ENCODE measurements around the gene HIVEP3. TPM values are rescaled to one million over a fixed set of nuclear protein-coding genes. Genes with fewer than 3 reads are reported as not detected.

HIVEP3 gene
- total RNA-seq, 2 donors from 2014 or later: 3.4 to 4.0 TPM

- ATAC-seq: no peak
- intact Hi-C loops (cut with DNase I): no loop called here
- Histone ChIP-seq H3K4me3 (no peak overlapping the region), H3K9me3 (no peaks in the 10 kb centered on the region), H3K27ac (no peak overlapping the region), H3K4me1 (no peaks in the 10 kb centered on the region), H3K36me3 (replicated peaks in 1 of 2; ENCODE audit: insufficient read depth in 1 of 2, low read depth in 2 of 2) (no peaks in the 10 kb centered on the region), H3K27me3 (no peaks in the 10 kb centered on the region)
- WGBS, 2 donors: 92 to 100% methylated on average over 2 to 5 of the region's 6 CpGs
- no peak for DNase-seq
- TF ChIP-seq, protein P1, sequence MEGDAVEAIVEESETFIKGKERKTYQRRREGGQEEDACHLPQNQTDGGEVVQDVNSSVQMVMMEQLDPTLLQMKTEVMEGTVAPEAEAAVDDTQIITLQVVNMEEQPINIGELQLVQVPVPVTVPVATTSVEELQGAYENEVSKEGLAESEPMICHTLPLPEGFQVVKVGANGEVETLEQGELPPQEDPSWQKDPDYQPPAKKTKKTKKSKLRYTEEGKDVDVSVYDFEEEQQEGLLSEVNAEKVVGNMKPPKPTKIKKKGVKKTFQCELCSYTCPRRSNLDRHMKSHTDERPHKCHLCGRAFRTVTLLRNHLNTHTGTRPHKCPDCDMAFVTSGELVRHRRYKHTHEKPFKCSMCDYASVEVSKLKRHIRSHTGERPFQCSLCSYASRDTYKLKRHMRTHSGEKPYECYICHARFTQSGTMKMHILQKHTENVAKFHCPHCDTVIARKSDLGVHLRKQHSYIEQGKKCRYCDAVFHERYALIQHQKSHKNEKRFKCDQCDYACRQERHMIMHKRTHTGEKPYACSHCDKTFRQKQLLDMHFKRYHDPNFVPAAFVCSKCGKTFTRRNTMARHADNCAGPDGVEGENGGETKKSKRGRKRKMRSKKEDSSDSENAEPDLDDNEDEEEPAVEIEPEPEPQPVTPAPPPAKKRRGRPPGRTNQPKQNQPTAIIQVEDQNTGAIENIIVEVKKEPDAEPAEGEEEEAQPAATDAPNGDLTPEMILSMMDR (IDR thresholded peaks at IDR 0.05): no peak
- no peak for TF ChIP-seq POLR2A (IDR thresholded peaks at IDR 0.05)
These were observed 326.8 kb downstream of the HIVEP3 start for GRCh38 chr1:41591891-41592290.

DNA sequence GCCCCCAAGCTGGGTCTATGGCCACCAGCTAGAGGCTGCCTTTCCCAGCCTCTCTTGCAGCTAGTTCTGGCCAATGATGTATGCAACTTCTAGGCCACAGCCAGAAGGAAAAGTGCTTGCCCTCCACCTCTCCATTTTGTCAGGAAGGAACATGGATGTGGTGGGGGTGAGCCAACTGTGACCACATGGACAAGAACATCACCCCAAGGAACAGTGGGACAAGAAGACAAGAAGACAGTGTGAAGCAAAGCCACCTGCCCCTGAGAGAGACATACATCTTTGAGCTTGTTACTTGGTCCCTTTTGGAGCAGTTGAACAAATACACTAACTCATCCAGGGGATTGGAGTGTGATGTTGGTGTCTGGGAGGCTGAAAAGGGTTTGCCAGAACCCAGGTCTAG is 328.4 kb downstream of the HIVEP3 start:
- intact Hi-C loops (cut with DNase I): no loop called here
- ATAC-seq: no peak

DNA sequence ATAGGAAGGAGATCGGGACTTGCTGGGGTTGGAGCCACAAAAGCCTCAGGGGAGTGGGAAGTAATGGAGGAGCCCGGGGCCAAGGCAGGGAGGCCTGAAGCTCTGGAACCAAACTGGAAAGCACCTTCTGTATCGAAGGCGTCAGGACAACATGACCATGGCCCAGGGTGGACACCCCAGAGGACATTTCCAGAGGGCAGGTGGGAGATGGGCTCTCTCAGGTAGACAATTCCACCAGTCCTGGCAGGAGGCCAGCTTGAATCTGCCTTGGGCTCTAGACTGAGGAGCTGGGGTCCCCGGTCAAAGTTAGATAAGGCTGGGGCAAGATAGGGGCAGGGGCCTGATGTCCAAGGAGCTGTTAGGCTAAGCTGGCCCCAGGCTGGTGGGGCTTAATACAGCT is 329.3 kb downstream of the HIVEP3 start:
- no peaks in the 10 kb centered on the region for H3K4me1 ChIP-seq
- TF ChIP-seq POLR2A (IDR thresholded peaks at IDR 0.05): no peak
- TF ChIP-seq, protein P1 (IDR thresholded peaks at IDR 0.05): no peak
- H3K9me3 ChIP-seq: no peaks in the 10 kb centered on the region
- H3K27me3 ChIP-seq: no peaks in the 10 kb centered on the region
- intact Hi-C loops (cut with DNase I): no loop called here
- WGBS, 2 donors: 93 to 95% methylated on average over 5 of the region's 5 CpGs
- no peaks in the 10 kb centered on the region for H3K36me3 ChIP-seq (replicated peaks in 1 of 2; ENCODE audit: insufficient read depth in 1 of 2, low read depth in 2 of 2)
- DNase-seq (no peak), ATAC-seq (no peak)
- no peak overlapping the region for H3K27ac ChIP-seq
- H3K4me3 ChIP-seq: no peak overlapping the region

More for the DNA sequence above, 328.4 kb downstream of the HIVEP3 start:
- H3K4me3 ChIP-seq: no peak overlapping the region
- H3K27ac ChIP-seq: no peak overlapping the region
- no peaks in the 10 kb centered on the region for H3K36me3 ChIP-seq (replicated peaks in 1 of 2; ENCODE audit: insufficient read depth in 1 of 2, low read depth in 2 of 2)
- no peaks in the 10 kb centered on the region for H3K4me1 ChIP-seq
- TF ChIP-seq, protein P1 (IDR thresholded peaks at IDR 0.05): no peak
- TF ChIP-seq POLR2A (IDR thresholded peaks at IDR 0.05): no peak
- DNase-seq: no peak
- H3K9me3 ChIP-seq: no peaks in the 10 kb centered on the region
- H3K27me3 ChIP-seq: no peaks in the 10 kb centered on the region

GRCh38 chr1:41588334-41588875 is 330.3 kb downstream of the HIVEP3 start:
- no peak overlapping the region for H3K4me3 ChIP-seq
- no peaks in the 10 kb centered on the region for H3K9me3 ChIP-seq
- intact Hi-C loops (cut with DNase I): no loop called here
- ATAC-seq (no peak), DNase-seq (no peak)
- no peaks in the 10 kb centered on the region for H3K4me1 ChIP-seq
- H3K27me3 ChIP-seq: no peaks in the 10 kb centered on the region
- WGBS, 2 donors: 91 to 93% methylated on average over 5 of the region's 5 CpGs
- H3K36me3 ChIP-seq (replicated peaks in 1 of 2; ENCODE audit: insufficient read depth in 1 of 2, low read depth in 2 of 2): no peaks in the 10 kb centered on the region
- no peak overlapping the region for H3K27ac ChIP-seq
- TF ChIP-seq, protein P1 (IDR thresholded peaks at IDR 0.05): no peak
- no peak for TF ChIP-seq POLR2A (IDR thresholded peaks at IDR 0.05)

DNA sequence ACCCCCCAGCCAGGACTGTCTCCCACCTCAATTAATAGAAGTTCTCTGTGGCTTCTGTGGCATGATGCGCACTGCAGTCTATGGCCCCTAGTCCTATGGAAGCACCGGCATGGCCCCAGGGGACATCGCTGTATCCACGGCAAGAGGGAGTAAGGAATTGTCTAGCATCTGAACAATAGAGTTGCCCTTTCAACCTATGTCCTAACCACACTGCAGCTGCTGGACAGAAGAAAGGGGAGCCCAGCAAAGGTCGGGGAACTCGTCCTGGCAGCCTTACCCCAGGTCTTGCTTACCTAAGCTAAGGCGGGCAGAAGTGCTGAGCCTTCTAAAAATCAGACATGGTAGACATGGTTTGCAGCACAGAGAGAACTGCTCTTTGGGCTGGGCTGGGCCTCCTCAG is 330.9 kb downstream of the HIVEP3 start:
- DNase-seq (no peak), ATAC-seq (no peak)
- TF ChIP-seq POLR2A (IDR thresholded peaks at IDR 0.05): no peak
- TF ChIP-seq, protein P1 (IDR thresholded peaks at IDR 0.05): no peak
- no peaks in the 10 kb centered on the region for H3K27me3 ChIP-seq
- H3K4me3 ChIP-seq: no peak overlapping the region
- intact Hi-C loops (cut with DNase I): no loop called here
- H3K36me3 ChIP-seq (replicated peaks in 1 of 2; ENCODE audit: insufficient read depth in 1 of 2, low read depth in 2 of 2): no peaks in the 10 kb centered on the region
- no peaks in the 10 kb centered on the region for H3K4me1 ChIP-seq
- 95 to 96% methylated on average over 7 of the region's 7 CpGs for WGBS, 2 donors
- no peaks in the 10 kb centered on the region for H3K9me3 ChIP-seq
- no peak overlapping the region for H3K27ac ChIP-seq

Data from body of pancreas (tissue), 4 donors.